Endothelial cell of umbilical vein (primary cell): ENCODE results near the gene FAM222B. TPM values are rescaled to one million over a fixed set of nuclear protein-coding genes. Genes with fewer than 3 reads are reported as not detected.

Source experiments
- BruUV-seq: library from RNA; stranded (reverse); fragments of 400-500 nt; replicated peaks from 2 replicates; lab custom pipeline; 2021; lab: Mats Ljungman, UMichigan
- CTCF ChIA-PET: fragments of 300-600, 350-600 bp; sonication (Branson Sonifier 250); formaldehyde crosslinking; loops from one replicate; lab custom pipeline; 2021; ENCODE audit warnings: antibody characterized with exemption, inconsistent platforms; lab: Charles Lee
- POLR2A ChIA-PET: fragments of 300-600, 350-600 bp; sonication (Branson Sonifier 250); formaldehyde crosslinking; loops from one replicate; lab custom pipeline; 2021; ENCODE audit warnings: antibody characterized with exemption, inconsistent platforms; lab: Charles Lee
- DNase-seq: peaks from one replicate; pipeline ENCODE4 v3.0.0-alpha.2; 2011; ENCODE audit warnings: low read depth, low spot score
- FAIRE-seq: peaks from 2 replicates; lab custom pipeline; 2011; peaks lifted over from hg19 to GRCh38; lab: Jason Lieb, UNC
- H2AFZ ChIP-seq: 2 replicates; pipeline ENCODE4 v1.6.0; 2012; ENCODE audit warnings: low read depth, low read length, control low read depth, inconsistent platforms
- H3K27ac ChIP-seq: 2 replicates; pipeline ENCODE4 v1.5.1; 2011; ENCODE audit warnings: low read depth, mild to moderate bottlenecking, control low read depth, low read length, moderate library complexity; ENCODE audit not compliant: insufficient read depth
- H3K27me3 ChIP-seq, 2 experiments: 2 replicates each; pipeline versions ENCODE4 v1.6.0 to v1.6.1; 2011; ENCODE audit warnings: low read length in 2 of 2, mixed read lengths in 1 of 2; ENCODE audit not compliant: control insufficient read depth in 2 of 2, insufficient read depth in 2 of 2
- H3K36me3 ChIP-seq, 2 experiments: 2 replicates in 1 of 2; 3 replicates in 1 of 2; pipeline ENCODE4 v1.5.1; 2011; ENCODE audit warnings: low read length in 2 of 2, mild to moderate bottlenecking in 1 of 2, moderate library complexity in 1 of 2; ENCODE audit not compliant: control insufficient read depth in 2 of 2, insufficient read depth in 2 of 2; ENCODE audit errors: extremely low read depth in 1 of 2
- H3K4me1 ChIP-seq: 3 replicates; pipeline ENCODE4 v1.5.1; 2011; ENCODE audit warnings: mild to moderate bottlenecking, low read length; ENCODE audit not compliant: control insufficient read depth, insufficient read depth; ENCODE audit errors: extremely low read depth
- H3K4me2 ChIP-seq: 2 replicates; pipeline ENCODE4 v1.6.1; 2011; ENCODE audit warnings: low read length, control low read depth, mixed read lengths; ENCODE audit not compliant: insufficient read depth
- H3K4me3 ChIP-seq, 3 experiments: fragments of 200-600 bp in 1 of 3; sonication (generic), shearing (Covaris generic) in 1 of 3; replicated peaks in 1 of 3; 2 replicates each; pipeline ENCODE4 v1.5.1; 2011 to 2016; ENCODE audit warnings: control low read depth in 3 of 3, low read length in 3 of 3, mild to moderate bottlenecking in 2 of 3, inconsistent platforms in 1 of 3, low read depth in 1 of 3, moderate library complexity in 1 of 3; ENCODE audit not compliant: insufficient read depth in 1 of 3
- H3K79me2 ChIP-seq: 2 replicates; pipeline ENCODE4 v1.6.0; 2012; ENCODE audit warnings: low read length, inconsistent platforms; ENCODE audit not compliant: control insufficient read depth, insufficient read depth
- H3K9ac ChIP-seq: replicated peaks from 2 replicates; pipeline ENCODE3; 2011; ENCODE audit warnings: low read length, control low read depth; ENCODE audit not compliant: insufficient read depth; ENCODE audit errors: extremely low read depth
- H3K9me1 ChIP-seq: replicated peaks from 3 replicates; pipeline ENCODE4 v1.6.0; 2011; ENCODE audit warnings: mild to moderate bottlenecking, low read length; ENCODE audit not compliant: control insufficient read depth, insufficient read depth; ENCODE audit errors: extremely low read depth
- H3K9me3 ChIP-seq: replicated peaks from 2 replicates; pipeline ENCODE4 v1.5.1; 2012; ENCODE audit warnings: low read length, inconsistent platforms; ENCODE audit not compliant: control insufficient read depth, insufficient read depth
- H4K20me1 ChIP-seq: replicated peaks from 2 replicates; pipeline ENCODE3; 2011; ENCODE audit warnings: mild to moderate bottlenecking, low read length; ENCODE audit not compliant: control insufficient read depth, insufficient read depth; ENCODE audit errors: extremely low read depth
- FOS ChIP-seq: IDR thresholded peaks from 2 replicates; pipeline ENCODE4 v1.6.1; 2011; ENCODE audit warnings: mild to moderate bottlenecking, low read length, moderate library complexity, borderline replicate concordance; ENCODE audit not compliant: insufficient read depth
- GATA2 ChIP-seq: IDR thresholded peaks from 2 replicates; pipeline ENCODE4 v1.7.0; 2011; ENCODE audit warnings: low read depth, mild to moderate bottlenecking, moderate library complexity, mixed read lengths, low read length; ENCODE audit not compliant: insufficient read length, insufficient read depth
- MYC ChIP-seq: IDR thresholded peaks from one replicate; pipeline ENCODE4 v1.6.1; 2011; ENCODE audit warnings: mild to moderate bottlenecking, low read depth, low read length
- POLR2A ChIP-seq: IDR thresholded peaks from 2 replicates; pipeline ENCODE4 v1.6.1; 2012; ENCODE audit warnings: low read depth, mild to moderate bottlenecking, control low read depth, low read length
- POLR2AphosphoS5 ChIP-seq: IDR thresholded peaks from 2 replicates; pipeline ENCODE4 v1.6.1; 2012; ENCODE audit warnings: low read depth, mild to moderate bottlenecking, control low read depth, low read length, moderate library complexity; ENCODE audit not compliant: insufficient read depth
- dilution Hi-C: fragments of 300-500 bp; cut with MboI; formaldehyde crosslinking; loops from one replicate; pipeline ENCODE4 v1.15.0; 2019; ENCODE audit warnings: low sequenced_read_pairs; ENCODE audit not compliant: extremely low pct_ligation_motif_present
- intact Hi-C: fragments of 100-400 bp; cut with micrococcal nuclease; formaldehyde crosslinking; loops from one replicate; pipeline ENCODE4 v1.10.0; 2022
- polyA plus RNA-seq, 4 experiments: library from polyadenylated mRNA; depleted of rRNA in 3 of 4; stranded (reverse) in 3 of 4; unstranded in 1 of 4; fragments of >200 nt; gene quantifications; 2 replicates each; pipeline versions ENCODE4 v1.2.1 to v1.2.3, GENCODE V29; 2011 to 2012; ENCODE audit warnings: missing spikeins in 1 of 4
- total RNA-seq: library from RNA; stranded (reverse); gene quantifications from 2 replicates; pipeline ENCODE4 v1.2.3, GENCODE V29; 2021
- TF ChIP-seq, protein P1 (sequence below), 2 donors: IDR thresholded peaks; 1 replicate in 1 of 2; 2 replicates in 1 of 2; pipeline ENCODE4 v1.5.1; 2011; ENCODE audit warnings: low read length in 2 of 2, mild to moderate bottlenecking in 2 of 2, moderate library complexity in 2 of 2, control low read depth in 1 of 2, inconsistent platforms in 1 of 2, low read depth in 1 of 2; ENCODE audit not compliant: insufficient read depth in 1 of 2; ENCODE audit errors: extremely low read depth in 1 of 2
- TF ChIP-seq, protein P2 (sequence below): IDR thresholded peaks from 2 replicates; pipeline ENCODE4 v1.6.1; 2011; ENCODE audit not compliant: insufficient read depth, insufficient read length

FAM222B gene
- total and polyA plus RNA-seq, 2 donors (not counting 3 experiments of a cell fraction or from before 2014, with no cell fraction given): 21.1 to 30.6 TPM

DNA sequence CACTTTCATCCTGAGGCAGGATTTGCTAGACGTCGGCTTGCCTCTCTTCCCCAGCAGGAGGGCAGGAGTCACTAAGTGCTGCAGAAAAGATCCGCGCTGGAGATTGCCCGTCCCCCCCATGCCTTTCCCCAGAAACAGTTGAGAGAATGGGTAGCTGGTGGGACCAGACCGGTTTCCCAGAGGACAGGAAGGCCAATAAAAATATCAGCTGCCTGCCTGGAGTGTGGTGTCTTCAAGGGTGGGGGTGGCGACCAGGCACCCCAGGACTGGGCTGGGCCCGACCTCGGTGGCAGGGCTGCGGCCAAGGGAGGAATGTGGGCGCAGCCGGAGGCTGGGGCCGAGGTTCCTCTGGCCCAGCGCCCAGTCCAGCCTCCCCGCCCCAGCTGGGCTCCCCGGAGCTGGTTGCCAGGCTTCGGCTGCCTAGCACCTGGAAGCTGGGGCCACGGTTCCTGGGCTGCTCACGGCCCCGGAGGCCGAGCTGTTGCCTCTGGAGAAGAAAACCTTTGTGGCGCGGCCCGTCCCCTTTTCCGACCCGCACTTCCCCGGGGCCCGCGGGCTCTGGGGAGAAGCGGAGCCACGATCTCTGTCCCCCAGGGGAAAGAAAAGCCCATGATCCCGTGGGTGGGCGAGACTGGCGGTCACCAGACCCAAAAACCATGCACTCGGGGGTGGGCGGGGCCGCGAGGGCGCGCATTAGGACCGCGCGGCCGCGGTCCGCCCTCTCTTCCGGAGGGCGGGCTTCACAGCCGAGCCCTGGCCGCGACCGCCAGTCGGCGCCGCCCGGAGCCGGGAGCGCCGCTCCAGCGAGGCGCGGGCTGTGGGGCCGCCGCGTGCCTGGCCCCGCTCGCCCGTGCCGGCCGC lies 99.1 kb downstream of the FAM222B start, which contains the start of gene TRAF4:
TRAF4 (plus strand) TSS at position 769 of the 861 bp plus-strand sequence. CDS start 102 bp downstream, outside the sequence.
- POLR2A ChIA-PET: interaction anchor here (1.2 to 1.5 kb wide), 2 partner anchors 15 to 98 kb away, joined by 4 to 7 read pairs; partner anchors contain the start of gene NEK8
- H3K27ac ChIP-seq: peak within 1 kb of the TSS; percentile 86
- H3K9me1 ChIP-seq: no peaks in the 10 kb centered on the region
- H4K20me1 ChIP-seq: no peaks in the 10 kb centered on the region
- H3K4me2 ChIP-seq: peak within 1 kb of the TSS; percentile 84
- BruUV-seq: TSS peak; percentile 37
- peak; percentile 63 for DNase-seq
- no peak for TF ChIP-seq MYC
- no peak for TF ChIP-seq FOS
- peak; percentile 97 for TF ChIP-seq POLR2AphosphoS5
- TF ChIP-seq GATA2: no peak
- peak; percentile 98 for TF ChIP-seq POLR2A
- TF ChIP-seq, protein P1, sequence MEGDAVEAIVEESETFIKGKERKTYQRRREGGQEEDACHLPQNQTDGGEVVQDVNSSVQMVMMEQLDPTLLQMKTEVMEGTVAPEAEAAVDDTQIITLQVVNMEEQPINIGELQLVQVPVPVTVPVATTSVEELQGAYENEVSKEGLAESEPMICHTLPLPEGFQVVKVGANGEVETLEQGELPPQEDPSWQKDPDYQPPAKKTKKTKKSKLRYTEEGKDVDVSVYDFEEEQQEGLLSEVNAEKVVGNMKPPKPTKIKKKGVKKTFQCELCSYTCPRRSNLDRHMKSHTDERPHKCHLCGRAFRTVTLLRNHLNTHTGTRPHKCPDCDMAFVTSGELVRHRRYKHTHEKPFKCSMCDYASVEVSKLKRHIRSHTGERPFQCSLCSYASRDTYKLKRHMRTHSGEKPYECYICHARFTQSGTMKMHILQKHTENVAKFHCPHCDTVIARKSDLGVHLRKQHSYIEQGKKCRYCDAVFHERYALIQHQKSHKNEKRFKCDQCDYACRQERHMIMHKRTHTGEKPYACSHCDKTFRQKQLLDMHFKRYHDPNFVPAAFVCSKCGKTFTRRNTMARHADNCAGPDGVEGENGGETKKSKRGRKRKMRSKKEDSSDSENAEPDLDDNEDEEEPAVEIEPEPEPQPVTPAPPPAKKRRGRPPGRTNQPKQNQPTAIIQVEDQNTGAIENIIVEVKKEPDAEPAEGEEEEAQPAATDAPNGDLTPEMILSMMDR (IDR thresholded peaks at IDR 0.05; ENCODE audit: extremely low read depth in 1 of 2, insufficient read depth in 1 of 2, low read depth in 1 of 2, low read length in 2 of 2): no peak
- TF ChIP-seq, protein P2, sequence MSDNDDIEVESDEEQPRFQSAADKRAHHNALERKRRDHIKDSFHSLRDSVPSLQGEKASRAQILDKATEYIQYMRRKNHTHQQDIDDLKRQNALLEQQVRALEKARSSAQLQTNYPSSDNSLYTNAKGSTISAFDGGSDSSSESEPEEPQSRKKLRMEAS: no peak
- CTCF ChIA-PET: interaction anchor here (0.9 to 16.6 kb wide), 2 partner anchors 14 to 18 kb away, joined by 3 to 602 read pairs; partner anchors contain the start of genes NEK8 and TLCD1
- peak within 1 kb of the TSS; percentile 91 for H3K9ac ChIP-seq
- peak; percentile 85 for FAIRE-seq
- peak within 1 kb of the TSS; percentile 14 for H2AFZ ChIP-seq
- no peaks in the 10 kb centered on the region for H3K27me3 ChIP-seq
- H3K4me1 ChIP-seq: peaks cover 28% of the 10 kb centered on the region
- H3K9me3 ChIP-seq: no peaks in the 10 kb centered on the region
- peaks cover 31% of the 10 kb centered on the region for H3K79me2 ChIP-seq
- peaks cover 4 to 10% of the 10 kb centered on the region in 2 experiments for H3K36me3 ChIP-seq
- dilution Hi-C loops (no loop called here), intact Hi-C loops (no loop called here)
- H3K4me3 ChIP-seq: peak within 1 kb of the TSS; percentile 77 to 94 (median 86)
